ENCODE measurements around the gene NHS.

DNA sequence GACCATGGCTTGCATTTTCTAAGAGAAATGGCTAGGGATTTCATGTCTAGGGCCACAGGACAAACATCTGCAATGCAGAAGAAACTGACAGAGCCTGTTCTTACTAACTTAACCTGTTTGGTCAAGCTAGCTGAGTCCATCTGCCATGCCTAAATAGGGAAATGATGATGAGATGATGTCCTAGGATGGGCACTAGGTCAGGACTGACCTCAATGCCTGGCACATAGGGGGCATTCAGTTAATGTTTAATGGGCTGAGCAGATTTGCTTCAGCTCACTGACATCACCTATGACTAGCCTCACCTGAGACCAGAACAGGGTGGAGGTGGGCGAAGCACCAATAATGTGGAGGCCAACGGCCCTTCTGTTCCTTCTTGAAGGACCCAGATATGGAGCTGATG lies 188.1 kb downstream of the NHS start:
- TF ChIP-seq, protein P1, sequence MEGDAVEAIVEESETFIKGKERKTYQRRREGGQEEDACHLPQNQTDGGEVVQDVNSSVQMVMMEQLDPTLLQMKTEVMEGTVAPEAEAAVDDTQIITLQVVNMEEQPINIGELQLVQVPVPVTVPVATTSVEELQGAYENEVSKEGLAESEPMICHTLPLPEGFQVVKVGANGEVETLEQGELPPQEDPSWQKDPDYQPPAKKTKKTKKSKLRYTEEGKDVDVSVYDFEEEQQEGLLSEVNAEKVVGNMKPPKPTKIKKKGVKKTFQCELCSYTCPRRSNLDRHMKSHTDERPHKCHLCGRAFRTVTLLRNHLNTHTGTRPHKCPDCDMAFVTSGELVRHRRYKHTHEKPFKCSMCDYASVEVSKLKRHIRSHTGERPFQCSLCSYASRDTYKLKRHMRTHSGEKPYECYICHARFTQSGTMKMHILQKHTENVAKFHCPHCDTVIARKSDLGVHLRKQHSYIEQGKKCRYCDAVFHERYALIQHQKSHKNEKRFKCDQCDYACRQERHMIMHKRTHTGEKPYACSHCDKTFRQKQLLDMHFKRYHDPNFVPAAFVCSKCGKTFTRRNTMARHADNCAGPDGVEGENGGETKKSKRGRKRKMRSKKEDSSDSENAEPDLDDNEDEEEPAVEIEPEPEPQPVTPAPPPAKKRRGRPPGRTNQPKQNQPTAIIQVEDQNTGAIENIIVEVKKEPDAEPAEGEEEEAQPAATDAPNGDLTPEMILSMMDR (IDR thresholded peaks at IDR 0.05; ENCODE audit: insufficient read depth, low read depth, low read length): no peak
- TF ChIP-seq EZH2 (IDR thresholded peaks at IDR 0.05; ENCODE audit: insufficient read depth, low read length): no peak
